Brain microvascular endothelial cell (primary cell): ENCODE measurements around the gene IST1.

Experiments
- DNase-seq: peaks from one replicate; pipeline ENCODE4 v3.0.0-alpha.2; 2020
- H3K27ac ChIP-seq: fragments of 250-450 bp; sonication (Bioruptor Pico); 2 replicates; pipeline ENCODE4 v1.5.1; 2020; ENCODE audit warnings: mild to moderate bottlenecking, moderate library complexity
- H3K27me3 ChIP-seq: fragments of 250-450 bp; sonication (Bioruptor Pico); replicated peaks from 2 replicates; pipeline ENCODE4 v1.5.1; 2020; ENCODE audit warnings: mild to moderate bottlenecking
- H3K36me3 ChIP-seq: fragments of 250-450 bp; sonication (Bioruptor Pico); replicated peaks from 2 replicates; pipeline ENCODE4 v1.5.1; 2020; ENCODE audit warnings: mild to moderate bottlenecking
- H3K4me3 ChIP-seq: 2 replicates; pipeline ENCODE4 v1.5.1; 2011; ENCODE audit warnings: low read depth, mild to moderate bottlenecking, control low read depth, low read length, moderate library complexity
- in situ Hi-C: cut with HindIII; loops from 2 replicates; pipeline ENCODE4 v1.10.0; 2017; ENCODE audit warnings: low sequenced_read_pairs, low pct_ligation_motif_present
- TF ChIP-seq, protein P1 (sequence below): IDR thresholded peaks from 2 replicates; pipeline ENCODE4 v1.5.1; 2011; ENCODE audit warnings: low read depth, mild to moderate bottlenecking, moderate library complexity, low read length, control low read depth, inconsistent platforms; ENCODE audit errors: missing control alignments

IST1 gene

DNA sequence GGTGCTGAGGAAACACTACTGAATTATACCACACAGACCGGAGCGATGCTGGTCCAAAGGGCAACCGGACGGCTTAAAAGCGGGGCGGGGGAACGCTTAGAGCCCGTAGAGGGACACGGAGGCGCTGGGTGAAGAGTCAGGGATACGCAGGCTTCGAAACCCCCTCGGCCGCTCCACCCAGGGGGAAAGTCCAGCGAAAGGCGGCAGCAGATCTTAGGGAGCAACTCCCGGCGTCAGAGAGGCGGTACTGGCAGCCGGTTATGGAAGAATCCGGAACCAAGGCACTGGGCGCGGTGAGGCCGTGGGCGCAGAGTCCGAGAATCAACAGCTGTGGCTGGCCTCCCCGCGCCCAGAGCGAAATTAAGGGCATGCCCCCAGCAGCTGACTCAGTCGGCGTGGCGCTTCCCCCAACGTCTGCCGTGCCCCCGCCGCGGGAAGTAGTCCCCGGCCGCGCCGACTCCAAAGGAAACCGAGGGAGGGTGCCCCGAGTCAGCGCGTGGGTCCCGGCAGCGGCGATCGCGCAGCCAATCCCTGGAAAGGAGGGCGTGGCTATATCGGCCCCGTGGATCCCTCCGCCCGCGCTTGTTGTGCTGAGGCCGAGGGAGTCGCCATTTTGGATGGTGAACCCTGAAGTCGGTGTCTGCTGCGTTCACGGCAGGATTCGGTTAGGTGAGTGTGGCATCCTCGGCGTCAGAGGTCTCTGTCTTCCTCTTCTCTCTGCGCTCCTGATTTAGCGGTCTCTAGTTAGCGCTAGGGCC lies at the start of gene IST1:
TSS of gene IST1 (plus strand) at position 611 of the 758 bp plus-strand sequence. CDS start 20,110 bp downstream, outside the sequence.
- DNase-seq: peak; percentile 98
- H3K4me3 ChIP-seq: peak within 1 kb of the TSS; percentile 91
- TF ChIP-seq, protein P1, sequence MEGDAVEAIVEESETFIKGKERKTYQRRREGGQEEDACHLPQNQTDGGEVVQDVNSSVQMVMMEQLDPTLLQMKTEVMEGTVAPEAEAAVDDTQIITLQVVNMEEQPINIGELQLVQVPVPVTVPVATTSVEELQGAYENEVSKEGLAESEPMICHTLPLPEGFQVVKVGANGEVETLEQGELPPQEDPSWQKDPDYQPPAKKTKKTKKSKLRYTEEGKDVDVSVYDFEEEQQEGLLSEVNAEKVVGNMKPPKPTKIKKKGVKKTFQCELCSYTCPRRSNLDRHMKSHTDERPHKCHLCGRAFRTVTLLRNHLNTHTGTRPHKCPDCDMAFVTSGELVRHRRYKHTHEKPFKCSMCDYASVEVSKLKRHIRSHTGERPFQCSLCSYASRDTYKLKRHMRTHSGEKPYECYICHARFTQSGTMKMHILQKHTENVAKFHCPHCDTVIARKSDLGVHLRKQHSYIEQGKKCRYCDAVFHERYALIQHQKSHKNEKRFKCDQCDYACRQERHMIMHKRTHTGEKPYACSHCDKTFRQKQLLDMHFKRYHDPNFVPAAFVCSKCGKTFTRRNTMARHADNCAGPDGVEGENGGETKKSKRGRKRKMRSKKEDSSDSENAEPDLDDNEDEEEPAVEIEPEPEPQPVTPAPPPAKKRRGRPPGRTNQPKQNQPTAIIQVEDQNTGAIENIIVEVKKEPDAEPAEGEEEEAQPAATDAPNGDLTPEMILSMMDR: no peak
- no peaks in the 10 kb centered on the region for H3K36me3 ChIP-seq
- no peaks in the 10 kb centered on the region for H3K27me3 ChIP-seq
- in situ Hi-C loops: no loop called here
- peak within 1 kb of the TSS; percentile 91 for H3K27ac ChIP-seq

DNA sequence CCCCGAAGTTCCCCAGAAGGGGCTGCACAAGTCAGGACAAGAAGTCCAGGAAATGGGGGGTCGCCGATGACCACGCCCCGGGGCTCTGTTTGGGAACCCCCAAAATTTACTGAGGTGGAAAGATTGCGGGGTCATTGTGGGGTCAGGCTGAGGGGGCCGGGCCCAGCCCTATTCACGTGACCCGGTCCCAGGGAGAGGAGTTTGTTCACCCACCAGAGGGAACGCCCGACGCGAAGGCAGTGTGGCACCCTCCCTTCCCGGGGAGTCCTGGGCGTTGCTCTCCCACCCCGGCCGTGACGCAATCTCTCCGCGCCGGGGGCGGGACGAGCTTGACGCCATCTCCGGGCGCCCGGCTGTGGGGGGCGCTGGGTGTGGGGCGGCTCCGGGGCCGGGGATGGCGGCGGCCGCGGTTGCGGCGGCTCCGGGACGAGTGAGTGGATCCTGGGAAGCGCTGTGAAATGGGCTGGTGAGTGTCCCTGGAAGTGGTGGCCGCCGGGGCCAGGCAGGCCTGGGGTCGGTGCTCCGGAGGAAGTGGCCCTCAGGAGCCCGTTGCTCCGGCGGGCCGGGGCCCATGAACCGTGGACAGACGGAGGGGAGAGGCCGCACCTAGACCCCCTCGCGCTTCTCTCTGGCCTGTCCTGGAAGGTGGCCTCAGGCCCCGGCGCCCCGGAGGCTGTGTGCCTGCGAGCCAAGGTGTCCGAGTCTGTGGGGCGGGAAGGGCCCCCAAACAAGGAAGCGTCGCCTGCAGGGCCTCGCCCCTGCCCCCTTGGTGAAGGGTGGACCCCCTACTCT lies 49.5 kb upstream of the IST1 start, which contains the start of gene ATXN1L:
TSS of gene ATXN1L (plus strand) at position 338 of the 792 bp plus-strand sequence. CDS start 3,765 bp downstream, outside the sequence.
- TF ChIP-seq, protein P1: no peak
- H3K27me3 ChIP-seq: no peaks in the 10 kb centered on the region
- peaks cover 24% of the 10 kb centered on the region for H3K36me3 ChIP-seq
- peak within 1 kb of the TSS; percentile 99 for H3K4me3 ChIP-seq
- H3K27ac ChIP-seq: peak within 1 kb of the TSS; percentile 94
- DNase-seq: peak; percentile 83
- in situ Hi-C loops: no loop called here

DNA sequence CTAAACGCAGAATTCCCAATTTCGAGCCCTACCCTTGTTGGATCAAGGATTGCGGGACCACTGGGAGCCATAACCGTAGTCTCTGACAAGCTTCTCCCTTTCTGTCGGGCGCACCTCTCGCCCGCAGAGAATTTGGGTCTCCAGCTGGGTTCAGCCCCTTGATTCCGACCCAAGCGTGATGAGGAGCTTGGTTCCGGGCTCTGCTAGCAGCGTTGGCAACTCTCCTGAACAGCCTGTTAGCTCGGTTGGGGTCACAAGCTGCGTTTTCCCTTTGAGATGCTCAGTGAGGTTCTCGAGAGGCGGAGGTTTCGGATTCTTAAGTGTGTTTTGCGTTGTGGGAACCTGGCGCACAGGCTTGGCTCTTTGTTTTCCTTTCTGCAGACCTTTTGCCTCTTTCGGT lies 48.9 kb upstream of the IST1 start:
- TF ChIP-seq, protein P1: no peak
- in situ Hi-C loops: no loop called here
- peak; percentile 2 for DNase-seq
- peaks cover 24% of the 10 kb centered on the region for H3K36me3 ChIP-seq
- peak overlapping the region; percentile 94 for H3K27ac ChIP-seq
- H3K27me3 ChIP-seq: no peaks in the 10 kb centered on the region
- peak overlapping the region; percentile 99 for H3K4me3 ChIP-seq

DNA sequence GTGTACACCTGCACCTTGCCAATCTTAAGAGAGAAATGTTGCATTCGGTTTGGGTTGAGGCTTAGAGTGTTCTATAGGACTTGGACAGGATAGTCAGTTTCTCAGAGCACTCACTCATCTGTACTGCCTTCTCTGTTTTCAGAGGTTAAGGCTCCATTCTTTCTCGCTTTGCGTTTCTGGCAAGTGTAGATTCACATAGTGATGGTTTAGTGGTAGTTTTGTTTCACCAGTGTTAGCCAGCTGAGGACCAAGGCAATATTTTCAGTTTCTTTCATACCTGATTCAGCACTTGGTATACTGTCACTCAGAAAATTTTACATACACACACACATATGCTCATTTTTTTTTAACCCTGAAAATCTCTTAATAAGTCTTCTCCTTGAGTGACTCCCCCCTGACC lies 48.2 kb upstream of the IST1 start:
- Histone ChIP-seq H3K27ac (no peak overlapping the region), H3K36me3 (peaks cover 24% of the 10 kb centered on the region), H3K27me3 (no peaks in the 10 kb centered on the region), H3K4me3 (peak overlapping the region; percentile 99)
- in situ Hi-C loops: no loop called here
- DNase-seq: no peak
- TF ChIP-seq, protein P1: no peak

DNA sequence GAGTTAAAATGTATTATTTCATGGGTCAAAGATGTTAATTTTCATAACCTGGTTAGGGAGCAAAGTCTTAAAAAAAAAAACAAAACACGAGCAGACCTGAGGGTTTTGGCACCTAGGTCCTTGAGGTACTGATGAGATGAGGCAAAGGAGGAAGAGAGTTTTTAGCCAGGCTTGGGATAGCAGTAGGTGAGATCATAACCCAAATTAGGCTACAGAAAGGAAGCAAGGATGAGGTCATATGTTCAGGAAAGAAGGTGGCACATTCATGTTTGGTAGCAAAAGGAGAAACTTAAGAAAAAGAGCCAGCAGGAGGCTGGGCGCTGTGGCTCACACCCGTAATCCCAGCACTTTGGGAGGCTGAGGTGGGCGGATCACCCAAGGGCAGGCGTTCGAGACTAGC lies 46.7 kb upstream of the IST1 start:
- H3K4me3 ChIP-seq: no peak overlapping the region
- H3K27me3 ChIP-seq: no peaks in the 10 kb centered on the region
- TF ChIP-seq, protein P1: no peak
- no peak overlapping the region for H3K27ac ChIP-seq
- in situ Hi-C loops: no loop called here
- H3K36me3 ChIP-seq: peaks cover 24% of the 10 kb centered on the region
- DNase-seq: no peak
